Activated T-helper 17 cell treated with anti-CD3 and anti-CD28 coated beads, Interleukin-2, amount 50 U/mL, for 72 hours (primary cell): ENCODE results near the gene WDR93. TPM values are rescaled to one million over a fixed set of nuclear protein-coding genes. Genes with fewer than 3 reads are reported as not detected.

ENCODE experiments used
- ATAC-seq: fragments of 150-1000 bp; cut with Tn5 transposase; replicated peaks from 2 replicates; pipeline ENCODE4 v1.10.0; 2021; ENCODE audit warnings: mild to moderate bottlenecking, moderate library complexity
- H3K27ac Mint-ChIP-seq: one replicate; pipeline ENCODE4 v1.8.0; 2022; ENCODE audit warnings: mixed read lengths
- H3K27me3 Mint-ChIP-seq: one replicate; pipeline ENCODE4 v1.8.0; 2022; ENCODE audit warnings: mixed read lengths
- H3K36me3 Mint-ChIP-seq: one replicate; pipeline ENCODE4 v1.8.0; 2022; ENCODE audit warnings: low read depth, mild to moderate bottlenecking, mixed read lengths
- H3K4me1 Mint-ChIP-seq: one replicate; pipeline ENCODE4 v1.8.0; 2022; ENCODE audit warnings: mixed read lengths
- H3K4me3 Mint-ChIP-seq: one replicate; pipeline ENCODE4 v1.8.0; 2022; ENCODE audit warnings: mild to moderate bottlenecking, mixed read lengths
- H3K9me3 Mint-ChIP-seq: one replicate; pipeline ENCODE4 v1.8.0; 2022; ENCODE audit warnings: mixed read lengths
- total RNA-seq, 2 donors: library from RNA; stranded (reverse); gene quantifications; one replicate each; pipeline ENCODE4 v1.2.3, GENCODE V29; 2022

WDR93 gene
- under 1 TPM in 1 of 2 donors, not detected in 1; 0.19 TPM for total RNA-seq

- H3K36me3 Mint-ChIP-seq: peaks cover 2% of the 10 kb centered on the region
- no peaks in the 10 kb centered on the region for H3K9me3 Mint-ChIP-seq
- H3K27ac Mint-ChIP-seq: peak within 1 kb of the TSS; percentile 83
- H3K4me1 Mint-ChIP-seq: peaks cover 5% of the 10 kb centered on the region
- peak within 1 kb of the TSS; percentile 87 for H3K4me3 Mint-ChIP-seq
- no peaks in the 10 kb centered on the region for H3K27me3 Mint-ChIP-seq
- ATAC-seq: peak; percentile 97
Measured at GRCh38 chr15:89690276-89691218, at the start of gene WDR93, which contains the start of gene PEX11A. Gene WDR93, plus strand, starts transcription at chr15:89690811. Its CDS starts 10,936 bp downstream, at chr15:89701747. Gene PEX11A, minus strand, starts transcription at chr15:89690754. Its CDS starts 122 bp downstream, at chr15:89690632.

GRCh38 chr15:89641053-89641452 lies 49.6 kb upstream of the WDR93 start:
- Mint-ChIP-seq H3K4me3 (no peak overlapping the region), H3K4me1 (no peaks in the 10 kb centered on the region), H3K9me3 (no peaks in the 10 kb centered on the region), H3K36me3 (no peaks in the 10 kb centered on the region), H3K27me3 (no peaks in the 10 kb centered on the region), H3K27ac (no peak overlapping the region)
- no peak for ATAC-seq

- ATAC-seq: no peak
- no peak overlapping the region for H3K27ac Mint-ChIP-seq
- no peak overlapping the region for H3K4me3 Mint-ChIP-seq
- no peaks in the 10 kb centered on the region for H3K4me1 Mint-ChIP-seq
- H3K27me3 Mint-ChIP-seq: no peaks in the 10 kb centered on the region
- H3K36me3 Mint-ChIP-seq: no peaks in the 10 kb centered on the region
- H3K9me3 Mint-ChIP-seq: no peaks in the 10 kb centered on the region
Measured at GRCh38 chr15:89642106-89642505, 48.5 kb upstream of the WDR93 start.

- Mint-ChIP-seq H3K27me3 (no peaks in the 10 kb centered on the region), H3K4me1 (no peaks in the 10 kb centered on the region), H3K9me3 (no peaks in the 10 kb centered on the region), H3K36me3 (no peaks in the 10 kb centered on the region), H3K27ac (no peak overlapping the region), H3K4me3 (no peak overlapping the region)
- no peak for ATAC-seq
Measured at GRCh38 chr15:89645680-89646079, 44.9 kb upstream of the WDR93 start.

GRCh38 chr15:89646416-89647141 lies 44.0 kb upstream of the WDR93 start:
- no peaks in the 10 kb centered on the region for H3K36me3 Mint-ChIP-seq
- H3K27me3 Mint-ChIP-seq: no peaks in the 10 kb centered on the region
- no peak overlapping the region for H3K27ac Mint-ChIP-seq
- no peaks in the 10 kb centered on the region for H3K9me3 Mint-ChIP-seq
- H3K4me1 Mint-ChIP-seq: no peaks in the 10 kb centered on the region
- no peak overlapping the region for H3K4me3 Mint-ChIP-seq
- no peak for ATAC-seq

GRCh38 chr15:89647191-89647851 lies 43.3 kb upstream of the WDR93 start:
- no peaks in the 10 kb centered on the region for H3K9me3 Mint-ChIP-seq
- H3K27ac Mint-ChIP-seq: no peak overlapping the region
- peak; percentile 71 for ATAC-seq
- peaks cover 3% of the 10 kb centered on the region for H3K27me3 Mint-ChIP-seq
- no peak overlapping the region for H3K4me3 Mint-ChIP-seq
- no peaks in the 10 kb centered on the region for H3K4me1 Mint-ChIP-seq
- H3K36me3 Mint-ChIP-seq: no peaks in the 10 kb centered on the region

GRCh38 chr15:89648106-89649012 lies 42.3 kb upstream of the WDR93 start:
- no peak overlapping the region for H3K27ac Mint-ChIP-seq
- no peak overlapping the region for H3K4me3 Mint-ChIP-seq
- no peak for ATAC-seq
- H3K9me3 Mint-ChIP-seq: no peaks in the 10 kb centered on the region
- peaks cover 9% of the 10 kb centered on the region for H3K27me3 Mint-ChIP-seq
- no peaks in the 10 kb centered on the region for H3K4me1 Mint-ChIP-seq
- H3K36me3 Mint-ChIP-seq: no peaks in the 10 kb centered on the region

GRCh38 chr15:89649013-89649625 lies 41.5 kb upstream of the WDR93 start:
- no peak for ATAC-seq
- Mint-ChIP-seq H3K27ac (no peak overlapping the region), H3K36me3 (no peaks in the 10 kb centered on the region), H3K9me3 (no peaks in the 10 kb centered on the region), H3K4me1 (no peaks in the 10 kb centered on the region), H3K4me3 (no peak overlapping the region), H3K27me3 (peaks cover 11% of the 10 kb centered on the region)

GRCh38 chr15:89649716-89650115 lies 40.9 kb upstream of the WDR93 start:
- ATAC-seq: no peak
- Mint-ChIP-seq H3K27ac (no peak overlapping the region), H3K9me3 (no peaks in the 10 kb centered on the region), H3K27me3 (peaks cover 17% of the 10 kb centered on the region), H3K4me3 (no peak overlapping the region), H3K36me3 (peaks cover 5% of the 10 kb centered on the region), H3K4me1 (no peaks in the 10 kb centered on the region)

GRCh38 chr15:89652131-89652530 lies 38.5 kb upstream of the WDR93 start:
- no peak overlapping the region for H3K27ac Mint-ChIP-seq
- H3K36me3 Mint-ChIP-seq: peaks cover 5% of the 10 kb centered on the region
- no peak overlapping the region for H3K4me3 Mint-ChIP-seq
- no peaks in the 10 kb centered on the region for H3K9me3 Mint-ChIP-seq
- ATAC-seq: no peak
- peaks cover 27% of the 10 kb centered on the region for H3K27me3 Mint-ChIP-seq
- H3K4me1 Mint-ChIP-seq: peaks cover 8% of the 10 kb centered on the region

- Mint-ChIP-seq H3K27me3 (peaks cover 30% of the 10 kb centered on the region), H3K36me3 (peaks cover 5% of the 10 kb centered on the region), H3K9me3 (no peaks in the 10 kb centered on the region), H3K4me1 (peaks cover 8% of the 10 kb centered on the region), H3K27ac (no peak overlapping the region), H3K4me3 (no peak overlapping the region)
- ATAC-seq: no peak
Measured at GRCh38 chr15:89652666-89653065, 37.9 kb upstream of the WDR93 start.

- peaks cover 33% of the 10 kb centered on the region for H3K27me3 Mint-ChIP-seq
Measured at GRCh38 chr15:89653578-89653977, 37.0 kb upstream of the WDR93 start.

GRCh38 chr15:89654301-89654761 lies 36.3 kb upstream of the WDR93 start:
- H3K4me1 Mint-ChIP-seq: peaks cover 8% of the 10 kb centered on the region
- H3K9me3 Mint-ChIP-seq: no peaks in the 10 kb centered on the region
- no peak overlapping the region for H3K27ac Mint-ChIP-seq
- peaks cover 5% of the 10 kb centered on the region for H3K36me3 Mint-ChIP-seq
- H3K27me3 Mint-ChIP-seq: peaks cover 36% of the 10 kb centered on the region
- no peak for ATAC-seq
- peak overlapping the region; percentile 60 for H3K4me3 Mint-ChIP-seq

More at GRCh38 chr15:89653578-89653977, 37.0 kb upstream of the WDR93 start:
- Mint-ChIP-seq H3K36me3 (peaks cover 5% of the 10 kb centered on the region), H3K9me3 (no peaks in the 10 kb centered on the region), H3K4me3 (no peak overlapping the region), H3K4me1 (peaks cover 8% of the 10 kb centered on the region), H3K27ac (no peak overlapping the region)
- no peak for ATAC-seq
